Measurements from ENCODE around the gene ZC3H8. TPM values are rescaled to one million over a fixed set of nuclear protein-coding genes. Genes with fewer than 3 reads are reported as not detected.

The ZC3H8 gene
- total RNA-seq, 1 donor: 17.4 TPM

DNA sequence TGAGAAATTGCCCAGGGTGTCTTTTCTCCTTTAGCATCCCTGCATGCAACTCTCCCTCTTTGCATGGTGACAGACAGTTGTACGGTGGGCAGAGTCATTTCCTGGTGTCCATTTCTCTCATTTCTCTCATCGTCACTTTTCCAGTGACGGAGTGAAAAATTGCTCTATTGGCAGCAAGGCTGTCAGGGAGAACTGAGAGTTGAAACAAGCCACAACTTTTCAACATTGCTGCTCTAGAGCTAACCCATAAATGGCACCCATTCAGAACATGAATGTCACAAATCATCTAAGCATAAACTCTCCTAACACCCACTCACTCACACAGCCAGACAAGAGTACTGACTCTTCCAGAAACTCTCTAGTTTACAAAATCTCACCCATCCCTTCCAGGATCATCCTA, 55.7 kb downstream of the ZC3H8 start:
- TF ChIP-seq, protein P1, sequence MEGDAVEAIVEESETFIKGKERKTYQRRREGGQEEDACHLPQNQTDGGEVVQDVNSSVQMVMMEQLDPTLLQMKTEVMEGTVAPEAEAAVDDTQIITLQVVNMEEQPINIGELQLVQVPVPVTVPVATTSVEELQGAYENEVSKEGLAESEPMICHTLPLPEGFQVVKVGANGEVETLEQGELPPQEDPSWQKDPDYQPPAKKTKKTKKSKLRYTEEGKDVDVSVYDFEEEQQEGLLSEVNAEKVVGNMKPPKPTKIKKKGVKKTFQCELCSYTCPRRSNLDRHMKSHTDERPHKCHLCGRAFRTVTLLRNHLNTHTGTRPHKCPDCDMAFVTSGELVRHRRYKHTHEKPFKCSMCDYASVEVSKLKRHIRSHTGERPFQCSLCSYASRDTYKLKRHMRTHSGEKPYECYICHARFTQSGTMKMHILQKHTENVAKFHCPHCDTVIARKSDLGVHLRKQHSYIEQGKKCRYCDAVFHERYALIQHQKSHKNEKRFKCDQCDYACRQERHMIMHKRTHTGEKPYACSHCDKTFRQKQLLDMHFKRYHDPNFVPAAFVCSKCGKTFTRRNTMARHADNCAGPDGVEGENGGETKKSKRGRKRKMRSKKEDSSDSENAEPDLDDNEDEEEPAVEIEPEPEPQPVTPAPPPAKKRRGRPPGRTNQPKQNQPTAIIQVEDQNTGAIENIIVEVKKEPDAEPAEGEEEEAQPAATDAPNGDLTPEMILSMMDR (IDR thresholded peaks at IDR 0.05; ENCODE audit: insufficient read depth, low read length): no peak
- no peak overlapping the region for H3K4me3 ChIP-seq (ENCODE audit: low read depth, low read length)
- DNase-seq (ENCODE audit: low read depth): no peak

DNA sequence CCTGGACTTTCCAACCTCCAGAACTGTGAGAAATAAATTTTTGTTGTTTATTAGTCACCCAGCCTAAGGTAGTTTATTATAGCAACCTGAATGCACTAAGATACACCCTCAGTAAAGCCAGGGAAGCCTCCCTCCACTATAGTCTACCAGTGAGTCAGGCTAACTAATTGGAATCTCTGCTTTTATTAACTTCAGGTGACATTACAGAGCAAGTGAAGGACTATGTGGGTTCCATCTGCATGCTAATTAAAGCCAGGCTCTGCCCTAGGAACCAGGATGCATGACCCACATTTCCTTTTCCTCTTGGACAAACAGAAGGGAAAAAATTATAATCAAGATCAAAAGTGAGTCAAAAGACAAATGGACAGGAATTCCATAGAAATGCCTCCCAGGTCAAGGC, 56.1 kb downstream of the ZC3H8 start:
- H3K4me3 ChIP-seq (ENCODE audit: low read depth, low read length): no peak overlapping the region
- TF ChIP-seq, protein P1 (IDR thresholded peaks at IDR 0.05; ENCODE audit: insufficient read depth, low read length): no peak
- DNase-seq (ENCODE audit: low read depth): peak; percentile 6

DNA sequence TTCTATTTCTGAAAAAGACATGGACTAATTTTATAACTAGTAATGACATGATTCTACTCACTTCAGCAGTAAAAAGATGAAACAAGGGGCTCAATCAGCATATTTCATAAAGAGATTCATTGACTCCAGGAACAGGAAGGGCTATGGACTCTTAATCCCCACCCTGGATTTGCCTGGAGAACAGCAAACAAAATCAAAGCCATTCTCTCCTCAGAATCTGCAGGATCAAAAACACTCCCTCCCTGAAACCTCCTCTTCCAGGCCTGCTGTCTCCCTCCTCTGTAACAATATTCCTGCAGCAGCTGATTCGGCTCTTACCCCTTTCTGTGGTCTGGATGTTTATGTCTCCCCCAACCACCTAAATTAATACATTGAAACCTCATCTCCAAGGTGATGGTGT, 57.0 kb downstream of the ZC3H8 start:
- TF ChIP-seq, protein P1 (IDR thresholded peaks at IDR 0.05; ENCODE audit: insufficient read depth, low read length): no peak
- no peak for DNase-seq (ENCODE audit: low read depth)
- H3K4me3 ChIP-seq (ENCODE audit: low read depth, low read length): no peak overlapping the region

DNA sequence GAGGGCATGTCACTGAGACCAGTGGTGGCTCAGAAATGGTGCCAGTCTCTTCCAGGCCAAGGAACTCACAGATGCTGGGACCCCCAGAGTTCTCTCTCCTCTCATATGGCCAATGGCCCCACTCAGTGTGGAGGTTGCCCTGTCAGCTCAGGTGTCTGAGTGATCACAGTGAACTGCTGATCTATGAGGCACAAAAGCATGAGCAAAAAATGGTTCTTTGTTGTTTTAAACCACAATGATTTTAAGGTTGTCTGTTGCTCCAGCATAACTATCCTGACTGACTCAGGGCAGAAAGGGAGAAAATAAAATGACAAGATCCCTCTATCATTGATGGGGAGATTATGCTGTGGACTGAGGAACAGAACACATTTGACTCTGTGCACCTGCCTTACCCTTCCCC, 58.9 kb downstream of the ZC3H8 start:
- DNase-seq (ENCODE audit: low read depth): no peak
- H3K4me3 ChIP-seq (ENCODE audit: low read depth, low read length): no peak overlapping the region
- TF ChIP-seq, protein P1 (IDR thresholded peaks at IDR 0.05; ENCODE audit: insufficient read depth, low read length): no peak

DNA sequence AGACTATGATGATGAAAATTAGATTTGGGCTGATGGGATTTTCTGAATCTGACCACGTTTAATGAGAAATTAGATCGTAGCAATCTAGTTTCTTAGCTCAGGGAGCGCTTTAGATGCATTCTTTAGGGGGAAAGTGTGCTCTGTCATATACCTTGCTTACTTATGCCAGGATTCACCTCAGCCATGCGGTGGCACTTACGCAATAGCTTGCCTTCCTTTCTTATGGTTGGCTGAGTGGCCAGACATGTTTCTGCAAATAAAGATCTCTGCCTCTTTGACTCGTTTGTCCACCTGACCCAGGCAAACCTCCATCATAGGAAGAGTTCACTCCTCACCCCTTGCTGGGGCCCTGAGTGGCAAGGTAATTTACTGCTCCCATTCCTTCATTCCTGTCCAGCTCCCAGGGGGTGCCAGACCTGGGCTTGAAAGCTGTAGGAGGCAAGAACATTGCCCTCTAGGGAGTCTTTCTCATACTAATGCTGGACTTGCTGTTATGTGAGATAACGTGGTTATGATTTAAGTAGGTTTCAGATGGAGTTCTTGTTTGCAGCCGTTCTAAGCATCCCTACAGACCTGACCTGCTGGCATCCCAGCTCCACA, 59.6 kb downstream of the ZC3H8 start:
- TF ChIP-seq, protein P1 (IDR thresholded peaks at IDR 0.05; ENCODE audit: insufficient read depth, low read length): no peak
- H3K4me3 ChIP-seq (ENCODE audit: low read depth, low read length): no peak overlapping the region
- no peak for DNase-seq (ENCODE audit: low read depth)

DNA sequence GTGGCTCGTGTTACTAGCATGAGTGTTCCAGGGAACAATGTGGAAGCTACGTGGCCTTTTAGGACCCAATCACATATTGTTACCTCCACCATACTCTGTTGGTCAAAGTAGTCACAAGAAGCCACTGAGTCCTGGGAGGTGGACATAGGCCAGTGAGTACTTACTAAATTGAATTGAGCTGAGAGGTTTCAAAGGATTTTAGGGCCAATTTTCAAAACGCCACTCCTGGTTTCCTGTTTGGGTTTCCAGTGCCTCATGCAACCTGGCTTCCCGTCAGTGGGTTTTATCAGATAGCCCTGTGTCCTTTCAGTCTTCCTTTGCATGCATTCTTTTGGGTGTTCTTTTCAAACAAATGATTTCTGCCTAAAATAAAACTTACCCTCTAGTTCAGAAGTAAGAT, 60.4 kb downstream of the ZC3H8 start:
- TF ChIP-seq, protein P1 (IDR thresholded peaks at IDR 0.05; ENCODE audit: insufficient read depth, low read length): no peak
- no peak overlapping the region for H3K4me3 ChIP-seq (ENCODE audit: low read depth, low read length)
- no peak for DNase-seq (ENCODE audit: low read depth)

DNA sequence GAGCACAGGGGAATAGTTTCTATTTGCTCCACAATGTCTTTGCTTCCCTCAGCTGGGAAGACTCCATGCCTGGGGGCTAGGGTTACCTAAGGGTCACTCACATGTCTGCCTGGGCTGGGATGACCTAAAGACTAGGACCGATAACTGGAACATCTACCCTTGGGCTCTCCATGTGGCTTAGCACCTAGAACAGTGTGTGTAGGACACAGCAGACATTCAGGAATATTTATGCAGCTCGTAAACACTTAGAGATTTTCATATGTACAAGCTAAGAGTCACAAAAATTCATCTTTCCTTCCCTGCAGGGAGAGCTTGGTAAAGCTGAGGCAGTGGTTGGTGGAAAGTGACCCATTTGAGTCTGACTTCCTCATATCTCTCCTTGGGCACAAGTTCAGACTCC, 60.8 kb downstream of the ZC3H8 start:
- no peak overlapping the region for H3K4me3 ChIP-seq (ENCODE audit: low read depth, low read length)
- no peak for DNase-seq (ENCODE audit: low read depth)
- TF ChIP-seq, protein P1 (IDR thresholded peaks at IDR 0.05; ENCODE audit: insufficient read depth, low read length): no peak
